Activated gamma-delta T cell treated with Interleukin-2 at 50 U/mL for 16 hours (primary cell): ENCODE measurements around the gene IMMP2L.
A peak's percentile ranks its signal among the peaks of the same experiment; 100 is the strongest.
"Not testable (repeated sequence)": the region's sequence is repeated elsewhere in the genome, so short reads cannot be mapped to it uniquely, and the experiment has no call there.

Experiments used
- DNase-seq: peaks from one replicate; pipeline ENCODE4 v3.0.0-alpha.2; 2020

The IMMP2L gene

DNA sequence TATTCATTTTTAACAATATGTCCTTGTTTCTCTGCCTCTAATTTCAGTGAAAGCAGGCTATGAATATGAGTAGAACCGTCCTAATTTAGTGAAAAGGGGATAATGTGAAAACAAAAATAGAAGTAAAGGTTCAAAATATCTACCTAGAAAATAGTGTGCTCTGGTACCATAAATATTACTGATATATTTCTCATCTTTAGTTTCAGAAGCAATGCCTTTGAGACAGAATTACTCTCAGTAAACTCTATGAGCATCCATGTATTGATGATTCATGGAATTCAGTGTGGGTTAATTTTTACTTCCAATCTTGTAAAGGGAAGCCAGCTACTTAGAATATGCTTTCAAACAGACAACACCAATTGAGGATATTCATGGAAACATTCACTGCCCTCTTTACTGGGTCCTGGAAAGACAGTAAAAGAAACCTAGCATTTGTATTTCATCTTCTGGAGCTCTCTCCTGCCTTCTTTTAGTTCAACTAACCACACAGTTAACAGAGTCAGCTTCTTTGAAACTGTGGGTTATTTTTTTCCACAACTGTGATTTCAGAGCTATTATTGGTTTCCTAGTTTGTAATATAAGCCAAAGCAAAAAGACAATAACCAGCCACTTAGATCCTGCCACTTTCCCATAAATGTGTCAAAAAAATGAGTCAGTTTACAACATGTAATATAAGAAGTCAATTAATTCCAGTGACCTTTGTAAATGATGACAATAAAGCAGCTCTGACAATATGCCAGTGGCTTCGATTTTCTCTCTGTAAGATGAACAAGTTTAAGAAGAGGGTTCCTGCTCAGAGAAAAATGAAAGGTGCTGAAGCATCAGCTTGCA lies 469.7 kb downstream of the IMMP2L start:
- no peak for DNase-seq

DNA sequence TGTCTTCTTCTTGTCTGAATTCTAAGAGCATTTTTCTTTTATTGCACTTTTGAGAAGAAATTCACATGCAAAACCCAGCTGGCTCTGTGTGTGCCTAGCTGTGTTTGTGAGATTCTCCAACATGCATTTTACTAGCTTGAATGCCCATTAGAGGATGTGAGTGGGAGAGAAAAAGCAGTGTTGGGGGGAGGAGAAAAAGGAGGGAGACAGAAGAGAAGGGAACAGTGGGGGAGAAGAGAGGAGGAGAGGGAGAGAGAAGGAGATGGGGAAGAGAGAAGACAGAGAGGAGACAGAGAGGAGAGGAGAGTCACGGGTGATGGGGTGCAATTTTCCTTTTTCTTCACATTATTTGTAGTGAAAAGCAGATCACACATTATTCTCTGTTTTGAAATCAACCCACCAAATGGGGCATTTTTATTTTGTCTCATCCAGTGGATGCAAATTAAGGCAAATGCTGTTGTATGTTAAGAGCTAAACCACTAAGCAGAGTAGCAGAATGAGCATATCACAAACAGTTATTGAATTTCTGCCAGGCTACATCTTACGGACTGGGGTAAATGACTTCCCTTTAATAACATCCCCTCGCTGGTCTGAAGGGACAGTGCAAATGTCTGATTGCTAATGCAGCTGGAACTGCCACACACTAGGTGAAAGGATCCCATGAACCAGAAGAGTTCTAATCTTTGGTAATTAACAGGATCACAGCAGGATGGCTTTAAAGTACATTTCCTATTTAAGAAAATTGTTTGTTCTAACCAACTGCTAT lies 470.5 kb downstream of the IMMP2L start:
- DNase-seq, result no peak

DNA sequence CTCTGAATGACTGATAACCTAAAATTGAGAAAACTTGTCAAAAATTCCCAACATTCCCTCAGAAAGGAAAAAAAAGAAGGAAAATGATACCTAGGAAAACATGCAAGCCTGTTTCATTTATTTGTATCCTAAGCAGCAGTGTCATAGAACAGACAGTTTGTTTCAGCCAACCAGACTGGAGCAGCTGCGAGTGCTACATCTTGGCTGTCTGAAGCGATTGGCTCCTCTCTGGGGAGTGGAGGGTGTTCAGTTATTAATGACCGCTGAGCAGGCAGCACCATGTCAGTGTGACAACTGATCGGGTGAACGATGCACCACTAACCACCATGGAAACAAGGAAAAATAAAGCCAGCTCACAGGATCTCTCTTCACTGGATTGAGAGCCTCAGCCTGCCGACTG lies 471.4 kb downstream of the IMMP2L start, which contains the start of gene LRRN3:
TSS of gene LRRN3 (plus strand) at position 282 of the 400 bp plus-strand sequence. CDS start 31,646 bp downstream, outside the sequence.
- no peak for DNase-seq

DNA sequence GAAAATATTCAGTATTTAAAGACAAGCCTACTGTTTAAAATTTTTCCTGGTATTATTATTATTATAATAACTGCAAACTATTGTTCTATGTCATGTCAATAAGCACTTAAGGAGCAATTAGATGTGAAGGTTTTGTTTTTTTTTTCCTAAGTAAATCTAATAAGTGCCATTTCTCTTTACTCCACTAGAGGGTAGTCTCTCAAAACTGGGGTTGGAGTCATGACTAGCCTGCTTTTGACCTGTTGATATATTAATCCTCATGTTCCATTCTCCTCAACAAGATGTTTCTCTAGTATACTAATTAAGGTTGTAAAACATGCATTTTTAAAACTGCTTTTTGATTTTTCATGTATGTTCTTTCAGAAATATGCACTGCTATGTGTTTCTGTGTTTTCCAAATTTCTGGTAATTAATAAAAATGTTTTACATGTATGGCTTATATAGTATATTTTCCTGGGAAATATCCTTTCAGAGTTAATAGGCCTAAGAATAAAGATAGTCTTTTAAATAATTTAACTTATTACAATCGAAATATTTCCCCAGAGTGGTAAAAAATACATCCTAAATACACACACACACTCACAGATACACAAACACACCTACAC lies 472.4 kb downstream of the IMMP2L start:
- no peak for DNase-seq

DNA sequence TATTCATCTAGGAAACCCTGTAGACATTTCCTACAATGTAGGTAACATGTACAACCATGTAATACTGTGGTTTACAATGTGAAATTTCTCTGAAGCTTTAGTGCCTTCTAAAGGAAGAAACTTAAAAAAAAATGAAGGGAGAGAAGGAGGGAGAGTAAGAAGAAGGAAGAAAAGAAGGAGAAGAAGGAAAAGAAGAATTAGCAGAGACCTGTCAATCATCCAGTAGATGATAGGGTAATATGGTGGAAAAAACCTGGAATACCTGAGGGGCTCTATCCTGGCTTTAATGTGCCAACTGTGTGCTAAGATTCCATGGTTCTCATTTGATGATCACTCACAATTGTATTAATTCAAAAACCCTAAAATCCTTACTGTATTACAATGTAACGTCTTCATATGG lies 474.0 kb downstream of the IMMP2L start:
- DNase-seq, result no peak

DNA sequence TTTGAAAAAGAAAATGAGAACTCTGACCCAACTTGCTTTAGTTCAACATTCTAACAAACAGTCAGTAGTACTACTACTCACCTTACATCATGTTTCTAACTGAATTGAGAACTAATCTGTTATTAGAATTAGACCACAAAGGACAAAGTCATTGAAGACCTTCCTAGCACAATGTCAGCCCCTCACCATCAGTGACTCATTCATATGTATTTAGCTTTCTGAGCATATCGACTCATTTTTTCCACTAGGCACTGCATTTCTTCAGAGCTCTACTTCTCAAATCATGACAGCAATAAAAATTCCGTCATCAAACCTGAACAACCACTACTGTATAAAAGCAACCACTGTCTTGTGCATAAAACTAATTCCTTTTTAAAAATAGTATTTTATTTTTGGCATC lies 475.8 kb downstream of the IMMP2L start:
- no peak for DNase-seq

DNA sequence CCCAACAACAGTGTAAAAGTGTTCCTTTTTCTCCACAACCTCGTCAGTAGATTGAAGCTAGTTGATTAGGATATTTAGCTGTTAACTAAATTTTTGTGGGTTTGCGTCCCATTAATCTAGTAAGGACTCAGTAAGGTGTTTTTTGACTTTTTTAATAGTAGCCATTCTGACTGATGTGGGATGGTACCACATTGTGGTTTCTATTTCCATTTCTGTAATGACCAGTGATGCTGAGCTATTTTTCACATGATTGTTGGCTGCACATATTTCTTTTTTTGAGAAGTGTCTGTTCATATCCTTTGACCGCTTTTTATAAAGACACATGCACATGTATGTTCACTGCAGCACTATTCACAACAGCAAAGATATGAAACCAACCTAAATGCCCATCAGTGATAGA lies 476.9 kb downstream of the IMMP2L start:
- DNase-seq, result no peak

DNA sequence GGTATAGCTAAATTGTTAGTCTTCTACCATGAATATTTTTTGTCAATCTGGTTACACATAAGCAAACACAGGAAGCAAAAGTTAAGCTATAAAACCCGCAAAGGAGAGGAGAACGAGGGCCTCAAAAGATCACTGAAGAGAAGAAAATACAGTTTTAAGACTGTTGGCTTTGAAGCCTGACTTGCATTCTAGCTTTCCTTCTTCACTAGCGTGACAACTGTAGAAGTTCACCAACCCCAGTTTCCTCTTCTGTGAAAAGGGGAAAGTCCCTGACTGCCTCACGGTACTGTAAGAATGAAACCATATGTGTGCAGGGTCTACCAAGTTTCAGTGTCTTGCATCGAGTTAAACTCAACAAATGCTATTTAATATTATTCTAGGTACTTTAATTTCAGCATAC lies 478.9 kb downstream of the IMMP2L start:
- DNase-seq, result peak; percentile 47

DNA sequence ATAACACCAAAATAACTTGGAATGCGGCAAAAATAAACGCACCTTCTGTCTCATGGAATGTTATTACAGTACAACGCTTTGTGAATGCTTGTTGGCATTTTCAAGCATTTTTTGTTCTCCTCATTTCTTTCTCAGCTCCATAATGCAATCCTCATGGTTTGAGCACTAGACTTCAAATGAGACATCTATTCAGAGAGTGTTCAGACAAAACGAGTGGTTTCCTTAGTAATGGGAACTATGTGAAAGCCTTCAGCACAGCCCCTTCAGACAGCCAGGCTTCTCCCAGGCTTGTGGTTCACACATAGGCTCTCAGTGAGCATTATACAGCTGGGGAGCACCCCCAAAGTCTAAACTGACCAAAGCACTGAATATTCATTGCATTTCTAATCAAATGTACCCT lies 479.9 kb downstream of the IMMP2L start:
- DNase-seq, result no peak

DNA sequence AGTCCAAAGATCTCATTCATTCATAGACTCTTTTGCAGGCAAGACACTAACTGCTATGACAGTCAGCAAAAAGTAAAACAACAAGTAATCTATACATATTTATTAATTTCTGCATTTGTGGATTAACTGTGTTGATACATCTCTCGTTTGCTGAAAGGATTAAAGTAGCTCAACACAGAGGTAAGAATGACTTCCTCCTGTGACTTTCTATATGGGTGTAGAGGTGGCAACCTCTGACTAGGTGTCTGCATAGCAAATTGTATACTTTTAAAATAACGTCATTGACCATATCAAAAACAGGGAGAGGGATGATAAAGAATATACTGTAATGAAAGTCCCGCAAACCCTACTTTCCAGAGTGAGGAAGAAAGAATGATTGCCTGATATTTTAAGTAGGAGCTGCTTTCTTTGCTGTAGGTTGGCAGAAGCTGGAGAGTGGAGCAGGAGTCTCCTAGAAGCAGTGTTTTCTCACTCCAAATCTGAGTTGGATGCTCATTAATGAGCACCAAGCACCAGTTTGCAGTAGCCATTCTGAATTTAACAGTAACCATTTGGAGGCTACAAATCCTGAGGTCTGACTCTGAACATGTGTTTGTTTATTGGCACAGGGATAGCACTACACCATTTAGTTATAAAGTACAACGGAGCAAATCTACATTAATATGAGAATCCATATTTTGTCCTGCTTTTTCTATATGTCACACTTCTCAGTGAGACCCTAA lies 480.6 kb downstream of the IMMP2L start:
- DNase-seq, result no peak

DNA sequence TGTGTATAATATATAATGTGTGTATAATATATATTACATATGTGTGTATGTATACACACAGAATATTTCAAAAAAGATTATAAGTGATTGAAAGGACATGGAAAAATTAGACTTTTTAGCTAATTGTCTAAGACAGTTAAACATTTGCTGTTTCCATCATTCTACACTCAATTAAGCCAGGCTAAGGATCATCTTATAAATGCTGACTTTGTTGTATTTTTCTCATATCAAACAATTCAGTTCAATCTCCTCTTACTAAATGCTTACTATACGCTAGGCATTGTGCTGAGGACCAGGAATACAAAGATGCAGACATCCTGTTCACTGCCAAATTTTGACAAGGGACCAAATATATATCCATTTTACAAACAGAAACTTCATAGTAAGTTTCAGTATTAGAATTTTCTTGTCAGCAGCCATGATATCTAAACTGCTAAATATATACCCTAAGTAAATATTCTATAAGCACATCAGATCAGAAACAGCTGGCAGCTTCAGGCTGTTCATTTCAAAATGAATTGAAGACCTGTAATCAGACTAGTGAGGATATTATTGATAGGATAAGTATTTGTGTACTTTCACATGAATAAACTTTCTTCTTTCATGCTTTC lies 481.7 kb downstream of the IMMP2L start:
- DNase-seq, result no peak

DNA sequence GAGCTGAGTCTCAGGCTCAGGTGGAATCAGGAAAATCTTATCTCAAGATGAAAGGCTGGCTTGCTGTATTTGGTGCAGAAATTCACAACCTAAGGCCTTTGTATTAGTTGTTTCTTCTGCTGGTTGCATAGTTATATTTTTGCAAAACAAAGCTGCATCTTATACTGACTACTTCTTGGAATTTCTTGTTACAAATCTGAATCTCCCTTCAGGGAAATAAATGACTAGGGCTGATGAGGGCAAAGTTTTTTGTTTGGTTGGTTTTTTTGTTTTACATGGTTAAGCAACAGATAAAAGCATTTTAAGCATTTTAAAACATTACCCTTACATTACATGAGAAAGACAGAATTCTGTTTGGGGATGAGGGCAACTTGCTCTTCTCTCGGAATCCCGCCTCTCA lies 485.3 kb downstream of the IMMP2L start:
- DNase-seq, result no peak

DNA sequence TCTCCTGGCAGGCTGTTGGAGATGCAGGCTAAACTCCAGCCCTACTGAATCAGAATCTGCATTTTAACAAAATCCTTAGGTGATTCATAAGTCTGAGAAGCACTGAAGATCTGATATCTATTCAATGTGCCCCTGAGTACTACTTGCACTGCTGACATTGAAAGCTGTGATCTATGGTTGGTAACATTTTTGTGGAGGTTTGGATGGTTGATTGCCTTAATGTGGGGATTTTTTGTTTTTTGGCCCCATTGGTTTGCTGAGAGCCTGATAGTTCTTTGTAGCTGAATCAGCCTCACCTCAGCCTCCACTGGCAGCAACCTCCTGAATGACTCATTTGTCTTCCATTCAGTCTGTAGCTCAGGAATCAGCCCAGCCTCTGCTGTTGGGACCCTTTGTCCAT lies 486.1 kb downstream of the IMMP2L start:
- no peak for DNase-seq

DNA sequence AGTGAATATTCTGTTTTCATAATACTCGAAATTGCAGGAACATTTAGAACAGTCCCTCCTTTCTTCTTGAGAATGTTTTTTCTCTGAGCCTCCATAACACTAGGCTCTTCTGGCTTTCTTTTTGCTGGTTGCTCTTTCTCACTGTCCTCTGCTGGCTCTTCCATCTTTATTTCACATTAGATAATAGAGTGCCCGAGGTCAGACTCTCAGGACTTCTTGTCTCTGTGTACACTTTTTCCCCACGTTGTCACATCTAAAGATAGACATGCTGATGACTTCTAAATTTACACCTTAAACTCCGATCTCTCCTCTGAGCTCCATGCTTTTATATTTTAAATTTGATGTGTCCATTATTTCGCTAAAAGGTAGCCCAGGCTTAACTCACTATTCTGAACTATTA lies 486.8 kb downstream of the IMMP2L start:
- no peak for DNase-seq

DNA sequence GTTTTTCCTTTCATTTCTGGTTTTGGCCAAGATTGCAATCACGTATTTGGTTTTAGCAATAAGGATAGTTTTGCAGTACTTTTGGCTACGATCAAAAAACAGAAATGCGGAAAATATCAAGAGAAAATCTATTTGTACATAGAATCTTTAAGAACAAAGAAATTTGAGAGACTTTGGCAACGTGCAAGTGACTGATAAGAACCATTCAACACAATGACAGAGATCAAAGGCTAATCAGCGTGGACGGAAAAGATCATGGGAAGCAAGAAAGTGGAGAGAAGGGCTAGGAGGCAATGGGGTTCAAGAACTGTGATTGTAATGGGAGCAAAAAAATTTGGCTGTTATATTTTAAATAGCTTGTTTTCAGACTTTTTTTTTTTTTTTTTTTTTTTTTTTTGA lies 487.5 kb downstream of the IMMP2L start:
- DNase-seq, result no peak

DNA sequence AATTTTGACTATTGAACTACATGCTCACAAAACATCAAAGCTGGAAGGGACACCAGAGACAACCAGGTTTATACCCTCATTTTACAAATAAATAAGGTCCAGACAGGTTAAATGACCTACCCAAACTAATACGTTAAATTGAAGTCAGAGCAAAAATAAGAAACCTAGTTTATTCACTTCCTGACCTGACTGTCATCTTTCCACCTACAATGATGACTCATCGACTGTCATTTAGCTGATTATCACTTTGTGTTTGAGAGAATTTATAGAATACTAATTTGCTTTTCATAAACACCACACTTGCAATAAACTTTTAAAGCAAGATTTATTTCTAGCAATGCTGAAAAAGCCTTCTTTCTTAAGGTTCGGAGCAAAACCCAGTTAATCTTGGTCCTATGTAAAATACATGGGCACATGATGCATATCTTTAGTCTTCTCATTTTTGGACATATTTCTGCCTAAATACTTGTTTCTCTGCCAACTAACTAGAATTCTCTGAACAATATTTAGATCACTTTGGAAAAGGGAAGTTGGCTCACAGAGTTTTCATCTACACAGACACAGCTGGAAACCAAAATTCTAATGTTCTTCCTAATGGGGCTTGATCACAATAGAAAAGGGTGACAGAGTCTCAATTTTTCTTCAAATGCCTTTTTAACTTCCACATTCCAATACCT lies 488.1 kb downstream of the IMMP2L start:
- no peak for DNase-seq

DNA sequence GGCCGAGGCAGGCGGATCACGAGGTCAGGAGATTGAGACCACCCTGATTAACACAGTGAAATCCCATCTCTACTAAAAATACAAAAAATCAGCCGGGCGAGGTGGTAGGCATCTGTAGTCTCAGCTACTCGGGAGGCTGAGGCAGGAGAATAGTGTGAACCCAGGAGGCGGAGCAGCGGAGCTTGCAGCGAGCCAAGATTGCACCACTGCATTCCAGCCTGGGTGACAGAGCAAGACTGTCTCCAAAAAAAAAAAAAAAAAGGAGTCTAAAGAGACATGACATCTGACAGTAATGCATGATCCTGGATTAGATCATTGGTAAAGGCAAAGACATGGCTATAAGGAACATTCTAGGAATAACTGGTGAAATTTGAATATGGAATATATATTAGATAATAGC lies 489.6 kb downstream of the IMMP2L start:
- not testable (repeated sequence) for DNase-seq

DNA sequence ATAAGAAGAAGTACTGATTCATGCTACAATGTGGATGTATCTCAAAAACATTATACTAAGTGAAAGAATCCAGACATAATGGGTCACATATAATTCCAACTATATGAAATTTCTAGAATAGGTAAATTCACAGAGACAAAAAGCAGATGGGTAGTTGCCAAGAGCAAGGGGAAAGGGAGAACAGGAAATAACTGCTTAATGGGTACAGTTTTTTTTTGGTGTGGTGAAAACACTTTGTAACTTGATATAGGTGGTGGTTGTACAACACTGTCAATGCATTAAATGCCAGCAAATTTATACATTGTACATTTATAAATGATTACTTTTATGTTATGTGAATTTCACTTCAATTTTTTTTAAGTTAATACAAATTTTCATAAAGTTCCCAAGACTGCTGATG lies 490.7 kb downstream of the IMMP2L start:
- no peak for DNase-seq

DNA sequence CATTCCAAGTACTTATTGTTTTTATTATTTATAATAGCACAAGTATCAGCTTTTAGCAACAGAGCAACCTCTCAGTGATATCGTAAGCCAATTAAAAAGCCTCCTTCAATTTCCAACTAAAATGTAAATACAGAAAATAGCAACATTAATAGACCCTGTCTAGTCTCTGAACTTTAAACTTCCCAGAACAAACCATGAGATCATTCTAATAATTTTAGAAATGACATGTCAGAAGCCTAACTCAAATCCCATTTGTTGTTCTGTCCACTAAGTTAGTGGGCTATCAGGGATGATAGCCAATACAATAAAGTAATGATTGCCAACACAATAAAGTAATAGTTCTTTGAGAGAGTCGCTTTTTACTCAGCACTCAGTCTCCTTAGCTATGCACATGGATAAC lies 493.7 kb downstream of the IMMP2L start:
- no peak for DNase-seq

DNA sequence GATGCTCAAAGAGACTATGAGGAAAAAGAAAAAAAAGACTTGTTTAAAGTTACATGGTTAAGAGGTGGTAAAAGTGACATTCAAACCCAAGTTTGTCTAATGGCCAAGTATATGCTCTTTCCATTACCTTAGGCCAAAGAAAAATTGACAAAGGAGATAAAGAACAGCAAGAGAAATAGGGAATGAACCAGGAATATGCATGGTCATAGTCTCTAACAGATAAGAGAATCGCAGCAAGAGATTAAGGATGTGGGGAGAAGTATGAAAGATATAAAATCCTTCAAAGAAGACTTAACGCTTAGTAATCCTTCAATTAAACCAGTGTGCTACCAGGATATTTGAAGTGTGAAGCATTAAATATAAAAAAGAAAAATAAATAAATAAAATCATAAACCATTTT lies 494.6 kb downstream of the IMMP2L start:
- DNase-seq, result no peak

DNA sequence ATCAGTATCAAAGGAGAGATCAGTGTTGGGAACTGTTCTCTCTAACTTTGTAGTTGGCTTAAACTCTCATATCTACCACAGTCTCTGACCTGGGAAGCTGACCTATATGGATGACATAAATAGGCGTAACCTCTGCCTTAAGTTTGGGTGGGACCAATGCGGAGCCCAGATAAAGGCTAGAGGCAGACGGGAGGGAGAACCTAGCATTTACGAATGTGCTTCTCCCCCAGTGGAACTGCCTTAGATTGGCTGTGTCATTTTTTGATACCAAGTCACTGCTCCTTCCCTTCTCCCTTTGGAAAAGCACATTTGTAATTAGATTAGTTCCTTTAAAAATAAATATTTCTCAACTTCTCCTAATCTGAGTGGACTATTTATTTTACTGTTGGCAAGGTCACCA lies 495.0 kb downstream of the IMMP2L start:
- DNase-seq, result no peak

DNA sequence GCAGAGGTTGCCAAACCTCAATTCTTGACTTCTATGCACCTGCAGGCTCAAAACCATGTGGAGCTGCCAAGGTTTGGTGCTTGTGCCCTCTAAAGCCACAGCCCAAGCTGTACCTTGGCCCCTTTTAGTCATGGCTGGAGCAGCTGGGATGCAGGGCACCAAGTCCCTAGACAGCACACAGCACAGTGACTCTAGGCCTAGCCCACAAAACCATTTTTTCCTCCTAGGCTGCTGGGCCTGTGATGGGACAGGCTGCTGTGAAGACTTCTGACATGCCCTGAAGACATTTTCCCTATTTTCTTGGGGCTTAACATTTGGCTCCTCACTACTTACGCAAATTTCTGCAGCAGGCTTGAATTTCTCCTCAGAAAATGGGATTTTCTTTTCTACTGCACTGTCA lies 499.1 kb downstream of the IMMP2L start:
- no peak for DNase-seq
